KMS-11 (cell line): ENCODE data around the gene ROPN1L.
"Not testable (repeated sequence)": the region's sequence is repeated elsewhere in the genome, so short reads cannot be mapped to it uniquely, and the experiment has no call there.

Experiments
- H2AFZ ChIP-seq: fragments of 200-600 bp; sonication (generic); 2 replicates; pipeline ENCODE4 v1.6.1; 2016; ENCODE audit warnings: antibody characterized with exemption, mixed run types, low read depth
- H3K27ac ChIP-seq: fragments of 200-600 bp; sonication (generic); 2 replicates; pipeline ENCODE4 v1.6.1; 2016; ENCODE audit warnings: mild to moderate bottlenecking, mixed run types
- H3K27me3 ChIP-seq: fragments of 200-600 bp; sonication (generic); 2 replicates; pipeline ENCODE4 v1.6.1; 2017; ENCODE audit warnings: mild to moderate bottlenecking, low read depth, mixed run types, moderate library complexity; ENCODE audit not compliant: insufficient read depth
- H3K36me3 ChIP-seq: fragments of 200-600 bp; sonication (generic); 2 replicates; pipeline ENCODE4 v1.6.1; 2017; ENCODE audit warnings: mild to moderate bottlenecking, mixed run types; ENCODE audit not compliant: insufficient read depth
- H3K4me1 ChIP-seq: fragments of 200-600 bp; sonication (generic); 2 replicates; pipeline ENCODE4 v1.6.1; 2016; ENCODE audit warnings: mild to moderate bottlenecking, low read depth, mixed run types; ENCODE audit not compliant: poor library complexity, severe bottlenecking
- H3K4me2 ChIP-seq: fragments of 200-600 bp; sonication (generic); 2 replicates; pipeline ENCODE4 v1.7.0; 2016; ENCODE audit warnings: mild to moderate bottlenecking, mixed run types
- H3K4me3 ChIP-seq: fragments of 200-600 bp; sonication (generic); IDR thresholded peaks from 2 replicates; pipeline ENCODE4 v1.6.1; 2017; ENCODE audit warnings: low read depth, low read length, mixed read lengths; ENCODE audit not compliant: insufficient read depth
- H3K79me2 ChIP-seq: fragments of 200-600 bp; sonication (generic); 2 replicates; pipeline ENCODE4 v1.6.1; 2016; ENCODE audit warnings: low read depth, mixed run types; ENCODE audit not compliant: insufficient read depth
- H3K9ac ChIP-seq: fragments of 200-600 bp; sonication (generic); 2 replicates; pipeline ENCODE4 v1.6.1; 2016; ENCODE audit warnings: mild to moderate bottlenecking, mixed run types
- H4K20me1 ChIP-seq: fragments of 200-600 bp; sonication (generic); 2 replicates; pipeline ENCODE4 v1.6.1; 2016; ENCODE audit warnings: mild to moderate bottlenecking, mixed run types; ENCODE audit not compliant: insufficient read depth
- CTCF ChIP-seq: fragments of 200-600 bp; sonication (generic); conservative IDR thresholded peaks from 2 replicates; pipeline ENCODE4 v1.6.1; 2017; ENCODE audit warnings: low read depth, mild to moderate bottlenecking, antibody characterized with exemption, low read length, moderate library complexity, mixed read lengths

Gene ROPN1L

GRCh38 chr5:10509575-10509974 lies 67.9 kb downstream of the ROPN1L start:
- Histone ChIP-seq H4K20me1 (no peaks in the 10 kb centered on the region), H3K9ac (no peak overlapping the region), H3K4me2 (no peak overlapping the region), H3K4me1 (no peaks in the 10 kb centered on the region), H3K36me3 (no peaks in the 10 kb centered on the region), H3K27me3 (no peaks in the 10 kb centered on the region), H2AFZ (no peak overlapping the region), H3K27ac (no peak overlapping the region), H3K4me3 (no peak overlapping the region), H3K79me2 (no peaks in the 10 kb centered on the region)
- no peak for TF ChIP-seq CTCF

GRCh38 chr5:10511741-10512640 lies 70.3 kb downstream of the ROPN1L start:
- Histone ChIP-seq H3K4me3 (no peak overlapping the region), H3K9ac (no peak overlapping the region), H3K27ac (no peak overlapping the region), H3K27me3 (no peaks in the 10 kb centered on the region), H2AFZ (no peak overlapping the region), H3K79me2 (no peaks in the 10 kb centered on the region), H4K20me1 (no peaks in the 10 kb centered on the region), H3K4me2 (no peak overlapping the region), H3K36me3 (no peaks in the 10 kb centered on the region), H3K4me1 (no peaks in the 10 kb centered on the region)
- TF ChIP-seq CTCF: no peak

GRCh38 chr5:10513501-10514442 lies 72.1 kb downstream of the ROPN1L start:
- Histone ChIP-seq H3K4me3 (no peak overlapping the region), H3K4me2 (no peak overlapping the region), H3K36me3 (no peaks in the 10 kb centered on the region), H3K27me3 (no peaks in the 10 kb centered on the region), H4K20me1 (no peaks in the 10 kb centered on the region), H3K9ac (no peak overlapping the region), H2AFZ (no peak overlapping the region), H3K27ac (no peak overlapping the region), H3K4me1 (no peaks in the 10 kb centered on the region), H3K79me2 (no peaks in the 10 kb centered on the region)
- no peak for TF ChIP-seq CTCF

- H3K9ac ChIP-seq, H3K27ac ChIP-seq, H3K4me1 ChIP-seq, H3K4me3 ChIP-seq, H2AFZ ChIP-seq, H3K79me2 ChIP-seq, H3K4me2 ChIP-seq, H3K36me3 ChIP-seq, H4K20me1 ChIP-seq, H3K27me3 ChIP-seq: not testable (repeated sequence)
These were observed 72.9 kb downstream of the ROPN1L start for GRCh38 chr5:10514572-10514971.
